ENCODE data around the gene FOXO6.

The FOXO6 gene

GRCh38 chr1:41386196-41386663, 25.0 kb downstream of the FOXO6 start:
- DNase-seq, result no peak

- DNase-seq, result no peak
Measured at GRCh38 chr1:41387667-41388091, 26.4 kb downstream of the FOXO6 start.

- DNase-seq, result no peak
Measured at GRCh38 chr1:41388510-41388909, 27.3 kb downstream of the FOXO6 start.

GRCh38 chr1:41389009-41389408, 27.8 kb downstream of the FOXO6 start:
- no peak for DNase-seq

- no peak for DNase-seq
Measured at GRCh38 chr1:41390166-41390565, 28.9 kb downstream of the FOXO6 start.

- no peak for DNase-seq
Measured at GRCh38 chr1:41390573-41390972, 29.3 kb downstream of the FOXO6 start.

- no peak for DNase-seq
Measured at GRCh38 chr1:41391834-41392527, 30.7 kb downstream of the FOXO6 start.

- DNase-seq, result no peak
Measured at GRCh38 chr1:41392528-41392924, 31.3 kb downstream of the FOXO6 start.

- DNase-seq, result no peak
Measured at GRCh38 chr1:41393716-41394368, 32.6 kb downstream of the FOXO6 start.

- DNase-seq, result no peak
Measured at GRCh38 chr1:41394369-41394744, 33.1 kb downstream of the FOXO6 start.

- no peak for DNase-seq
Measured at GRCh38 chr1:41394959-41395956, 34.0 kb downstream of the FOXO6 start.

GRCh38 chr1:41396084-41396483, 34.9 kb downstream of the FOXO6 start:
- DNase-seq, result no peak

GRCh38 chr1:41397020-41397419, 35.8 kb downstream of the FOXO6 start:
- no peak for DNase-seq

GRCh38 chr1:41397753-41398330, 36.6 kb downstream of the FOXO6 start:
- DNase-seq, result no peak

GRCh38 chr1:41399145-41399795, 38.0 kb downstream of the FOXO6 start:
- no peak for DNase-seq

GRCh38 chr1:41400225-41400624, 39.0 kb downstream of the FOXO6 start:
- no peak for DNase-seq

GRCh38 chr1:41401899-41402298, 40.7 kb downstream of the FOXO6 start:
- no peak for DNase-seq

- DNase-seq, result no peak
Measured at GRCh38 chr1:41404308-41404761, 43.1 kb downstream of the FOXO6 start.

- no peak for DNase-seq
Measured at GRCh38 chr1:41407664-41408252, 46.5 kb downstream of the FOXO6 start.

GRCh38 chr1:41408691-41409090, 47.5 kb downstream of the FOXO6 start:
- DNase-seq, result no peak

- no peak for DNase-seq
Measured at GRCh38 chr1:41409825-41410224, 48.6 kb downstream of the FOXO6 start.

GRCh38 chr1:41410462-41410861, 49.2 kb downstream of the FOXO6 start:
- DNase-seq, result no peak
